GM12878 (cell line): ENCODE measurements around the gene HMGXB4. TPM values are rescaled to one million over a fixed set of nuclear protein-coding genes. Genes with fewer than 3 reads are reported as not detected.

ENCODE experiments used
- ATAC-seq: fragments of 200-7000 bp; cut with Tn5 transposase; 3 replicates; pipeline ENCODE4 v1.9.1; 2020; ENCODE audit warnings: mild to moderate bottlenecking, moderate library complexity
- BruUV-seq: library from RNA; stranded (reverse); fragments of 400-500 nt; replicated peaks from 2 replicates; lab custom pipeline; 2021; lab: Mats Ljungman, UMichigan
- CTCF ChIA-PET: fragments of 300-600 bp; sonication (Branson Sonifier 250); formaldehyde crosslinking; extraction: SDS; loops from one replicate; lab custom pipeline; 2021; ENCODE audit warnings: inconsistent platforms; lab: Yijun Ruan, JAX
- POLR2A ChIA-PET: fragments of 350-600 bp; formaldehyde crosslinking; extraction: SDS; loops from one replicate; lab custom pipeline; 2021; ENCODE audit warnings: inconsistent platforms; lab: Charles Lee
- RAD21 ChIA-PET: fragments of 300-600 bp; sonication (Branson Sonifier 250); formaldehyde crosslinking; loops from one replicate; lab custom pipeline; 2023; ENCODE audit warnings: antibody characterized with exemption; ENCODE audit not compliant: unreplicated experiment; lab: Charles Lee
- SMC1A ChIA-PET: fragments of 300-600 bp; sonication (Branson Sonifier 250); formaldehyde crosslinking; loops from one replicate; lab custom pipeline; 2023; ENCODE audit not compliant: unreplicated experiment, uncharacterized antibody; lab: Charles Lee
- DNase-seq: peaks from one replicate; pipeline ENCODE4 v3.0.0-alpha.2; 2011; ENCODE audit warnings: low read depth, low spot score
- FAIRE-seq: peaks from 3 replicates; lab custom pipeline; 2011; peaks lifted over from hg19 to GRCh38; lab: Jason Lieb, UNC
- H2AFZ ChIP-seq: 2 replicates; pipeline ENCODE4 v1.6.0; 2011; ENCODE audit warnings: low read depth, low read length, control low read depth; ENCODE audit not compliant: control insufficient read depth
- H3K27ac ChIP-seq: 2 replicates; pipeline ENCODE4 v1.5.1; 2011; ENCODE audit warnings: control low read depth; ENCODE audit not compliant: control insufficient read depth, insufficient read depth
- H3K27me3 ChIP-seq, 2 experiments: replicated peaks in 1 of 2; 2 replicates each; pipeline versions ENCODE4 v1.6.0 to v1.6.1; 2011; ENCODE audit warnings: low read length in 1 of 2; ENCODE audit not compliant: control insufficient read depth in 2 of 2, insufficient read depth in 2 of 2
- H3K36me3 ChIP-seq, 2 experiments: 2 replicates each; pipeline ENCODE4 v1.5.1; 2011; ENCODE audit warnings: low read length in 1 of 2; ENCODE audit not compliant: control insufficient read depth in 2 of 2, insufficient read depth in 2 of 2
- H3K4me1 ChIP-seq: 2 replicates; pipeline ENCODE4 v1.6.1; 2011; ENCODE audit warnings: mild to moderate bottlenecking, low read length, moderate library complexity, mixed read lengths; ENCODE audit not compliant: control insufficient read depth, insufficient read depth
- H3K4me2 ChIP-seq: 2 replicates; pipeline ENCODE4 v1.6.0; 2011; ENCODE audit warnings: control low read depth; ENCODE audit not compliant: control insufficient read depth, insufficient read depth
- H3K4me3 ChIP-seq: fragments of 200-600 bp; sonication (generic); 2 replicates; pipeline ENCODE4 v1.5.1; 2016
- H3K79me2 ChIP-seq: 2 replicates; pipeline ENCODE4 v1.6.0; 2011; ENCODE audit warnings: low read length; ENCODE audit not compliant: control insufficient read depth, insufficient read depth
- H3K9ac ChIP-seq: 2 replicates; pipeline ENCODE4 v1.8.0; 2011; ENCODE audit warnings: low read length, control low read depth, mixed read lengths; ENCODE audit not compliant: control insufficient read depth, insufficient read depth
- H3K9me3 ChIP-seq: replicated peaks from 3 replicates; pipeline ENCODE4 v1.5.1; 2011; ENCODE audit warnings: mild to moderate bottlenecking, low read length; ENCODE audit not compliant: control insufficient read depth, insufficient read depth
- H4K20me1 ChIP-seq: 2 replicates; pipeline ENCODE4 v1.6.0; 2011; ENCODE audit not compliant: control insufficient read depth, insufficient read depth
- BRCA1 ChIP-seq: IDR thresholded peaks from 2 replicates; pipeline ENCODE4 v1.6.1; 2011; ENCODE audit warnings: low read depth, low read length, improper control_type of control experiment
- LARP7 ChIP-seq: fragments of 450-650 bp; IDR thresholded peaks from 2 replicates; pipeline ENCODE4 v1.6.1; 2017; ENCODE audit warnings: mild to moderate bottlenecking
- SPI1 ChIP-seq: IDR thresholded peaks from 2 replicates; pipeline ENCODE4 v1.6.1; 2011; ENCODE audit warnings: low read depth, mild to moderate bottlenecking, low read length, moderate library complexity, borderline replicate concordance; ENCODE audit not compliant: insufficient read depth
- WGBS: methylation state at CpG from one replicate; pipeline ENCODE4 v1.1.6; 2016; ENCODE audit warnings: low lambda C conversion rate; ENCODE audit not compliant: insufficient replicate concordance, insufficient coverage; ENCODE audit errors: missing lambda C conversion rate; 5-methylcytosine and 5-hydroxymethylcytosine counted together
- in situ Hi-C: fragments of 300-500 bp; cut with MboI; formaldehyde crosslinking; loops from 9 replicates; pipeline ENCODE4 v1.14.3; 2018; ENCODE audit warnings: mixed read lengths
- intact Hi-C: fragments of 100-400 bp; cut with micrococcal nuclease; formaldehyde crosslinking; loops from one replicate; pipeline ENCODE4 v1.14.2; 2022; ENCODE audit not compliant: unreplicated experiment
- polyA plus RNA-seq, 11 experiments: library from polyadenylated mRNA; depleted of rRNA in 4 of 11; unstranded in 6 of 11; stranded (reverse) in 5 of 11; fragments of >200 nt; fragmentation: Nextera tagmentation in 4 of 11; fragmentation: Illumina TruSeq in 1 of 11; extraction: Ambion mirVana in 4 of 11; extraction: Trizol in 1 of 11; gene quantifications; 1 replicate in 1 of 11; 2 replicates in 10 of 11; pipeline versions ENCODE4 v1.2.1 to v1.2.3, GENCODE V29; 2011 to 2016; ENCODE audit warnings: inconsistent platforms in 2 of 11, missing spikeins in 2 of 11, low read depth in 1 of 11
- total RNA-seq, 4 experiments: library from RNA; depleted of rRNA in 3 of 4; stranded (reverse); fragments of >200 nt in 3 of 4; fragmentation: Illumina TruSeq in 1 of 4; extraction: Trizol in 1 of 4; gene quantifications; 2 replicates each; pipeline versions ENCODE4 v1.2.1 to v1.2.3, GENCODE V29; 2013 to 2021
- TF ChIP-seq, protein P1 (sequence below), 3 experiments: IDR thresholded peaks in 2 of 3; conservative IDR thresholded peaks in 1 of 3; 2 replicates each; pipeline ENCODE4 v1.5.1; 2011; ENCODE audit warnings: low read depth in 3 of 3, low read length in 3 of 3, mild to moderate bottlenecking in 3 of 3, control low read depth in 2 of 3, moderate library complexity in 2 of 3, inconsistent platforms in 1 of 3, mixed read lengths in 1 of 3; ENCODE audit not compliant: control insufficient read depth in 2 of 3, insufficient read depth in 1 of 3; ENCODE audit errors: extremely low read depth in 1 of 3

The HMGXB4 gene
- total and polyA plus RNA-seq, 10 of the 15 experiments (the other 5 are each of a cell fraction or from before 2014, with no cell fraction given), result 15.5 to 44.5 (median 24.9) TPM

DNA sequence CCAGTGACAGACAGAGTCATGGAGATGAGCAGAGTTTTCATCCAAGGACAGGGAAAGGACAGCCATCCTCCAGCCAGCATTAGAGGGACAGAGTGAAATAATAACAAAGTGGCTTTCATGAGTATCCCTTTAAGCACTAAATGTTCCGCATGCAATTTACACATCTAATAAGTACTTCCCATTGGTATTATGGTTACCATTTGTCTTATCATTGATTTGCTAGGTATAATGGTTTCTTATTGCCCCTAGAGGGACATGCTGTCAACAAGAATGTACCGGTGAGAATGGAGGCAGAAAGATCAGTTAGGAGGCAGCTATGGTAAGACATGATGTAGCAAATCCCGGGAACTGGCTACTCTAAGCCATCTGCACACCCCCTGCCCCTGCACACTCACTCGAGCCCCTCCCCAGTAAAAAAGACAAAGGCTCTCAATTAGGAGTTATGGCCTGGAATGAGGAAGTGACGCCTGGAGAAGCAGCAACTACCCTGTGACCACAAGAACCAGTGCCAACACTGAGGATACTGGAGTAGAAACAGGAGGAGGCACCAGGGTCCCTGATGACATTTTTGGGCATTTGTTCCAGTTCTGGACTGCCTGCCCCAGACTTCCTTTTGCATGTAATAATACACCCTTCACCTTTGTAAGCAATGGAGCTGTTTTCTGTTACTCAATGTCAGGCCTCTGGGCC is 30.2 kb upstream of the HMGXB4 start:
- 37% methylated on average over 5 of the region's 5 CpGs for WGBS
- H3K27ac ChIP-seq, result no peak overlapping the region
- POLR2A ChIA-PET, result no interaction called here
- H3K27me3 ChIP-seq, result no peaks in the 10 kb centered on the region
- no TSS peak for BruUV-seq
- RAD21 ChIA-PET, result no interaction called here
- no peaks in the 10 kb centered on the region for H4K20me1 ChIP-seq
- H3K9me3 ChIP-seq, result no peaks in the 10 kb centered on the region
- H3K9ac ChIP-seq, result no peak overlapping the region
- intact Hi-C loops, result loop anchor here (10.0 kb wide), 1 partner anchor 172 kb away; no protein-coding TSS in a partner anchor
- no peak overlapping the region for H3K4me3 ChIP-seq
- TF ChIP-seq BRCA1, result no peak
- TF ChIP-seq SPI1, result peak; percentile 71; the same call in 1 of the 2 replicates
- in situ Hi-C loops, result no loop called here
- no peak for DNase-seq
- no peak overlapping the region for H2AFZ ChIP-seq
- H3K4me1 ChIP-seq, result peaks cover 3% of the 10 kb centered on the region
- ATAC-seq, result peak; percentile 8; the same call in 1 of the 3 replicates
- H3K4me2 ChIP-seq, result no peak overlapping the region
- H3K36me3 ChIP-seq, result no peaks in the 10 kb centered on the region
- H3K79me2 ChIP-seq, result peaks cover 3% of the 10 kb centered on the region; the same call in 1 of the 2 replicates
- CTCF ChIA-PET, result interaction anchor here (7.3 kb wide), 1 partner anchor 72 kb away, joined by 132 read pairs; no protein-coding TSS in a partner anchor
- SMC1A ChIA-PET, result interaction anchor here (0.9 kb wide), 1 partner anchor 25 kb away, joined by 3 read pairs; no protein-coding TSS in a partner anchor
- no peak for FAIRE-seq

DNA sequence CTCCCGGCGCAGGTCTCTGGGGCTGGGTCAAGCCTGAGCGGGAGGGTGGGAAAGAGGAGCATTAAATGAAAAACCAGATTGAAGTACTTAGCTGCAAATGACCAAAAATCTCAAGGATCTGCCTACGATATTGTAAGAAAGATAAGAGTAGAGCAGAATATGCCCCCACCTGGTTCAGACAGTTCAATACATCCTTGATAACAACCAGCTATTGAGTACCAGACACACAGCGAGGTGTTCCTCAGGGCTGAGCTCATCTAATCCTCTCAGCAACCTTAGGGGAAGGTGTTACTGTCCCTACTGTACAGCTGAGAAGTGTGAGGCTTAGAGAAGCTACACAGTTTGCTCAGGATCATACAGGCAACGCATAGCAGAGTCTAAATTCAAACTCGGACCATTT is 27.4 kb upstream of the HMGXB4 start:
- SMC1A ChIA-PET, result interaction anchor here (0.8 to 2.1 kb wide), 11 partner anchors 10 to 1307 kb away, joined by 3 to 9 read pairs (median 3); no protein-coding TSS in a partner anchor

More for the DNA sequence above, 27.4 kb upstream of the HMGXB4 start:
- FAIRE-seq (no peak), ATAC-seq (peak; percentile 64), DNase-seq (no peak)
- H4K20me1 ChIP-seq, result no peaks in the 10 kb centered on the region
- in situ Hi-C loops, result no loop called here
- peak overlapping the region; percentile 41; the same call in 1 of the 2 replicates for H3K4me2 ChIP-seq
- no peak overlapping the region for H3K9ac ChIP-seq
- H3K4me1 ChIP-seq, result peaks cover 3% of the 10 kb centered on the region
- H2AFZ ChIP-seq, result no peak overlapping the region
- no peaks in the 10 kb centered on the region for H3K36me3 ChIP-seq
- 35% methylated on average over 7 of the region's 7 CpGs for WGBS
- intact Hi-C loops, result loop anchor here (1.0 to 10.0 kb wide), 4 partner anchors 75 to 815 kb away; no protein-coding TSS in a partner anchor
- H3K4me3 ChIP-seq, result peak overlapping the region; percentile 13; the same call in 1 of the 2 replicates
- ChIA-PET RAD21 (interaction anchor here (0.7 to 3.3 kb wide), 6 partner anchors 24 to 84 kb away, joined by 3 to 48 read pairs (median 5); no protein-coding TSS in a partner anchor), CTCF (interaction anchor here (0.7 to 7.3 kb wide), 15 partner anchors 10 to 206 kb away, joined by 3 to 132 read pairs (median 3); no protein-coding TSS in a partner anchor), POLR2A (interaction anchor here (1.1 kb wide), 1 partner anchor 10 kb away, joined by 3 read pairs; no protein-coding TSS in a partner anchor)
- H3K27me3 ChIP-seq, result no peaks in the 10 kb centered on the region
- no TSS peak for BruUV-seq
- peaks cover 3% of the 10 kb centered on the region; the same call in 1 of the 2 replicates for H3K79me2 ChIP-seq
- H3K27ac ChIP-seq, result no peak overlapping the region
- no peaks in the 10 kb centered on the region for H3K9me3 ChIP-seq
- TF ChIP-seq, protein P1, sequence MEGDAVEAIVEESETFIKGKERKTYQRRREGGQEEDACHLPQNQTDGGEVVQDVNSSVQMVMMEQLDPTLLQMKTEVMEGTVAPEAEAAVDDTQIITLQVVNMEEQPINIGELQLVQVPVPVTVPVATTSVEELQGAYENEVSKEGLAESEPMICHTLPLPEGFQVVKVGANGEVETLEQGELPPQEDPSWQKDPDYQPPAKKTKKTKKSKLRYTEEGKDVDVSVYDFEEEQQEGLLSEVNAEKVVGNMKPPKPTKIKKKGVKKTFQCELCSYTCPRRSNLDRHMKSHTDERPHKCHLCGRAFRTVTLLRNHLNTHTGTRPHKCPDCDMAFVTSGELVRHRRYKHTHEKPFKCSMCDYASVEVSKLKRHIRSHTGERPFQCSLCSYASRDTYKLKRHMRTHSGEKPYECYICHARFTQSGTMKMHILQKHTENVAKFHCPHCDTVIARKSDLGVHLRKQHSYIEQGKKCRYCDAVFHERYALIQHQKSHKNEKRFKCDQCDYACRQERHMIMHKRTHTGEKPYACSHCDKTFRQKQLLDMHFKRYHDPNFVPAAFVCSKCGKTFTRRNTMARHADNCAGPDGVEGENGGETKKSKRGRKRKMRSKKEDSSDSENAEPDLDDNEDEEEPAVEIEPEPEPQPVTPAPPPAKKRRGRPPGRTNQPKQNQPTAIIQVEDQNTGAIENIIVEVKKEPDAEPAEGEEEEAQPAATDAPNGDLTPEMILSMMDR (IDR thresholded peaks at IDR 0.05 in 2 of 3, conservative IDR thresholded peaks at IDR 0.05 in 1 of 3; ENCODE audit: control insufficient read depth in 2 of 3, extremely low read depth in 1 of 3, insufficient read depth in 1 of 3, low read depth in 3 of 3, low read length in 3 of 3), result peak in 1 of 3 experiments; percentile 2; a peak in 1 of 6 replicates
- no peak for TF ChIP-seq LARP7
- TF ChIP-seq, all 136 proteins: peak for 1
